HG03457 (cell line): ENCODE results near the gene ASRGL1.
"Not testable (repeated sequence)": the region's sequence is repeated elsewhere in the genome, so short reads cannot be mapped to it uniquely, and the experiment has no call there.

ENCODE experiments used
- ATAC-seq: cut with Tn5 transposase; IDR thresholded peaks from one replicate; pipeline ENCODE4 v1.9.1; 2021; ENCODE audit warnings: moderate number of reproducible peaks; ENCODE audit not compliant: unreplicated experiment

ASRGL1 gene

DNA sequence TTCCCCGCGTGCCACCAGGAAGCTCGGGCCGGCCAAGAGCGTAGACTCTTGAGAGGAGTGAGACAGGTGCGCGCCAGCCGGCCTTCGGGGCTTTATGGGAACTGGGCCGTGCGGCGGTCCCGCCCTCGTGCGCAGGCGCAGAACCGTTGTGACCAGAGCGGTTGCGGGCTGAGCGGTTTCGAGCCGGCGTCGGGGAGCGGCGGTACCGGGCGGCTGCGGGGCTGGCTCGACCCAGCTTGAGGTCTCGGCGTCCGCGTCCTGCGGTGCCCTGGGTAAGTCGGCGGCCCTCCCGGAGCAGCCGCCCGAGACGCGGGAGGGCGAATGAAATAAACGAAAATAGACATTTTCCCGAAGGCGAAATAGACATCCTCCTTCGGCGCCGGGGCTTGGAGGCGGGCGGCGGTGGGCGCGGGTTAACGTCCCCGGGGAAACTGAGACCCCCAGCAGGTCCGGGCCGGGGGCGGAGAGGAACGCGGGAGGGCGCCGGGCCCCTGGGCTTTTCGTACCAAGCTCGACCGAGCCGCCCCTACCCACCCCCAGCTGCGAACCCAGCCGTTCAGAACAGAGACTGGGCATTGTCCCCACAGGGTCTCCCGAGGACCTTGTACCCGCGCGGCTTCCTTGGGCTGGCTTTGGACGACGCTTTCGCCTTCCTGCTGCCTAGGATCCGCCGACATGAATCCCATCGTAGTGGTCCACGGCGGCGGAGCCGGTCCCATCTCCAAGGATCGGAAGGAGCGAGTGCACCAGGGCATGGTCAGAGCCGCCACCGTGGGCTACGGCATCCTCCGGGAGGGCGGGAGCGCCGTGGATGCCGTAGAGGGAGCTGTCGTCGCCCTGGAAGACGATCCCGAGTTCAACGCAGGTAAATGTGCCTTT is at the start of gene ASRGL1:
Gene ASRGL1, plus strand, starts transcription at position 146 of the 879 bp plus-strand sequence. Its CDS starts 530 bp downstream, at position 676.
- ATAC-seq = peak; percentile 71

DNA sequence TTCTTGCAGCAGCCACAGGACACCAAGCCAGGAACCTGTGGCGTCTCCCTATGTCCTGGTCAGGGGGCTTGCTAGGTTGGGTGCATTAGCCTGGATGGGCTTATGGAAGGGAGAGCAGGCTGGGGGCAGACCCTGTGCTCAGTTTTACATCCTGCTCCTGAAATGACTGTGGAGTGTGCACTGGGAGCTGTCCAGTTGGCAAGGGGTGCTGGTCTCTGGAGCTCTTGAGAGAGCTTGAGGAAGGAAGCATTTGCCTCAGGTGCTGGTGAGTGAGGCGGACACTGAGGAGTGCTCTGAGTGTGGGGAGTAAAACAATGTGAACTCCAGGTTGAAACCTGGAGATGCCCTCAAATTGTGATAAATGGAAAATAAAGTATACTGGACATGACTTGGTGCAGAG is 41.7 kb upstream of the ASRGL1 start:
- ATAC-seq = no peak

DNA sequence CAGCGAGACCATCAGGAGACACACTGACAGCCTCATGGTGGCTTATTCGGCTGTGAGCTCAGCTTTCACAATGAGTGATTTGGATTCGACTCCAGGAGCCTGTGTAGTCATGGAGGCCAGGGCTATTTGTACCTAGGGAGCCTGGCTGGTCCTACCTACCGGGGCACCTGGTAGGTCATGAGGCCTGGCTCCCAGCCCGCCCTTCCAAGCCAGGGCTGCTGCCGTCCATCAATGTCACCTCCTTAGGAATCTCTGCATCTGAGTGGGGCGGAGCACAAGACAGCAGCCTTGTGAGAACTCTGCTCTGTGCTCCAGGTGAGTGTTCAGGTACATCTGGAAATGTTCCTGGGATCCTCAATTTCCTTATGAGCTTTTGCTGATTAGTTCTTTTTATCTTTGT is 38.3 kb upstream of the ASRGL1 start, which contains the start of gene SCGB1D4:
Gene SCGB1D4, minus strand, starts transcription at position 101 of the 400 bp plus-strand sequence. Its CDS starts 65 bp downstream, at position 36.
- no peak for ATAC-seq

DNA sequence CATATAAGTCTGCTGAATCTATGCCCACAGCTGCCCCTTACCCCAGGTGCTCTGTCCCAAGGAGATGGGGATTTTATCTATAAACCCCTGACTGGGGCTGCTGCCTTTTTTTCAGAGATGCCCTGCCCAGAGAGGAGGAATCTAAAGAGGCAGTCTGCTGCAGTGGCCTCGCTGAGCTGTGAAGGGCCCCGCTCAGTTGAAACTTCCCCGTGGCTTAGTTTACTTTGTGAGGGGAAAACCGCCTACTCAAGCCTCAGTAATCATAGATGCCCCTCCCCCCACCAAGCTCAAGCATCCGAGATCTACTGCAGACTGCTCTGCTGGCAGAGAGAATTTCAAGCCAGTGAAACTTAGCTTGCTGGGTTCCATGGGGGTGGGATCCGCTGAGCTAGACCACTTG is 31.0 kb upstream of the ASRGL1 start:
- ATAC-seq = no peak

DNA sequence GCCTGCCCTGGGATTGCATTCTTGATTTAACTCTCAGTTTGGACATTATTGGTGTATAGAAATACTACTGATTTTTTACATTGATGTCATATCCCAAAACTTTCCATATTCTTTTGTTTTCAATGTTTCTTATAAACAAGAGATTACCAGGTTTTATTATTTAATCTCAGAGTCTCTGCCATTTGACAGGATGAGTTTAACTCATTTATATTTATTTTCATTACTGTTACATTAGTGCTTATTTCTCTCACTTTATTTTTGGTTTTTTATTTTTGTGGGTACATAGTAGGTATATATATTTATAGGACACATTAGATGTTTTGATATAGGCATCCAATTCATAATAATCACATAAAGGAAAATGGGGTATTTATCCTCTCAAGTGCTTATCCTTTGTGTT is 29.3 kb upstream of the ASRGL1 start:
- ATAC-seq = no peak

DNA sequence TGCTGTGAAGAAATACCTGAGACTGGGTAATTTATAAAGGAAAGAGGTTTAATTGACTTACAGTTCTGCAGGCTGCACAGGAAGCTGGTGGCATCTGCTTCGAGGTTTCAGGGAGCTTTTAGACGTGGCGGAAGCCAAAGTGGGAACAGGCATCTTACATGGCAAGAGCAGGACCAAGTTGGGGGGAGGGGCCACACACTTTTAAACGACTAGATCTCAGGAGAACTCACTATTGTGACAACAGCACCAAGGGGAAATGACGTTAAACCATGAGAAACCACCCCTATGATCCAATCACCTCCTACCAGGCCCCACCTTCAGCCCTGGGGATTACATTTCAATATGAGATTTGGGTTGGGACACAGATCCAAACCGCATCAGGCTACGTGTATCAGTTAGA is 27.3 kb upstream of the ASRGL1 start:
- ATAC-seq = no peak

DNA sequence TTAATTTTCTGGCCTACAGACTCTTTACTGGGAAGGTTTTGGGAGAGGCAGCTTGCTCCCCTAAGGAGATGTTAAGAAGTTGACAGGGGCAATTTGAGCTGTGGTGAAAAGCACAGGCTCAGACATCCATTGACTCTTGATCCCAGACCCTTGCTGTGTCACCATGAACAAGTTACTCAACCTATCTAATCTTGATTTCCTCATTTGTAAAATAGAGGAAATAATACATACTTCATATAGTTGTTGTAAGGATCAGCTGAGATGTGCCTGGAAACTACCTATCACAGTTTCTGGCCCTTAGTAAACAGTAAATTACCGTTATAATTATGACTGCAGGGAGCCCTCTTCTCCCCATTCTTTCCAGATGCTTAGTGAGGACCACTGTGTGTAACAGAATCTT is 21.8 kb upstream of the ASRGL1 start:
- ATAC-seq = no peak

DNA sequence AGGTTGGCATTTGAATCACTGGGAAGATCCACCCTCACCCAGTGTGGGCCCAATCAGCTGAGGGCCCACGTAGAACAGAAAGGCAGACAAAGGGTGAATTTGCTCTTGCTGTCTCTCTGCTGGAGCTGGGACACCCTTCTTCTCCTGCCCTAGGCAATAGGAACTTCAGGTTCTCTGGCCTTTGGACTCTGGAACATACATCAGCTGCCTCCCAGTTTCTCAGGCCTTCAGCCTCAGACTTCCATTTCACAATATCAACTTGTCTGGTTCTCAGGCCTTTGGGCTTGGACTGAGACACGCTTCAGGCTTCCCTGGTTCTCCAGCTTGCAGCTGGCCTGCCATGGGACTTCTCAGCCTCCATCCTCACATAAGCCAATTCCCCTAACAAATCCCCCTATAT is 14.7 kb upstream of the ASRGL1 start:
- no peak for ATAC-seq

DNA sequence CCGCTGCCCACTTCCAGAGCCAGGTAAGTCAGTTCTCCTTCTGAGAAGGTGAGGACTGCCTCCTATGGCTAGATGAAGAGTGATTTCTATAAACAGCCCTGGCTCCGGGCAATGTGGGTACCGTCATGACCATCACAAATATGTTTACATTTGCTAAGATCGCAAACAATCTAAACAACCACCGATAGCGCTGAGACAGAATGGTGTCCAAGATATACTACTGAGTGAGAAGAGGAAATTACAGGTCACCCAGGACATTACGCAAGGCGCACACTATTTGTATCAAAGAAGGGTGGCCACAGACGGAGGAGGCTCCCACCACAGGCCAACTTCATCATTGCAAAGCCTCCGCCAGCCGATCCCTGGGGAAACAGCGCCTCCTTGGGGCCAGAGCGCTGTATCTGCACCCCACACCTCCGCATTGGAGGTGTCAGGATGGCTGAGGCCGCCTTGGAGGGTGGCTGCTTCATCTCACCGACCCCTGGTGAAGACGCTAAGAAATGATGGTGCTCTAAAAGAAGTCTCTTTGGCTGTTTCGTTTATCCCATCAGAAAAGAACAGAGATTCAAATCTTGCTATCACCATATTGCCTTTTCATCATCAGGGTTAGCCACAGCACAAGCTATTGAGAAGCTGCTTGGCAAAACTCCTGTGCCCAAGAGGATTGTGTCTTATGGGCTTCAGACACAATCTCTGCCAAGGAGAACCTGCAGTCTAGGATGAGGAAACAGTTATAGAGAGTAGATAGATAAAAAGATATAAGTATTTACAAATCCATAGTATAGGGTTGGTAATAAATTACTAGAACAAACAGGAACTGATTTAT is 12.3 kb upstream of the ASRGL1 start:
- ATAC-seq = no peak

DNA sequence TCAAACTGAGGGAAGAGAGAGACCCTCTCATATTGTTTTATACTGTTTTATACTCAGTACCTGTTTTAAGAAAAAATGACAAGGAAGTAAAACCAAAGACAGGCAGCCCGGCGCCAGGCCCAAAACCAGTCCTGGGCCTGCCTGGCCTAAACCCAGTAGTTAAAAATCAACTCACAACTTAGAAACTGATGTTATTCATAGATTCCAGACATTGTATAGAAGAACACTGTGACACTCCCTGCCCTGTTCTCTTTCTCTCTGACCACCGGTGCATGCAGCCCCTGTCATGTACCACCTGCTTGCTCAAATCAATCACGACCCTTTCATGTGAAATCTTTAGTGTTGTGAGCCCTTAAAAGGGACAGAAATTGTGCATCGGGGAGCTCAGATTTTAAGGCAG is 11.5 kb upstream of the ASRGL1 start:
- not testable (repeated sequence) for ATAC-seq

DNA sequence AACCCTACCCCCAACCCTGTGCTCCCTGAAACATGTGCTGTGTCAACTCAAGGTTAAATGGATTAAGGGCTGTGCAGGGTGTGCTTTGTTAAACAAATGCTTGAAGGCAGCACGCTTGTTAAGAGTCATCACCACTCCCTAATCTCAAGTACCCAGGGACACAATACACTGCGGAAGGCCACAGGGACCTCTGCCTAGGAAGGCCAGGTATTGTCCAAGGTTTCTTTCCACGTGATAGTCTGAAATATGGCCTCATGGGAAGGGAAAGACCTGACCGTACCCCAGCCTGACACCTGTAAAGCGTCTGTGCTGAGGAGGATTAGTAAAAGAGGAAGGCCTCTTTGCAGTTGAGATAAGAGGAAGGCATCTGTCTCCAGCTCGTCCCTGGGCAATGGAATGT is 10.5 kb upstream of the ASRGL1 start:
- ATAC-seq = not testable (repeated sequence)

DNA sequence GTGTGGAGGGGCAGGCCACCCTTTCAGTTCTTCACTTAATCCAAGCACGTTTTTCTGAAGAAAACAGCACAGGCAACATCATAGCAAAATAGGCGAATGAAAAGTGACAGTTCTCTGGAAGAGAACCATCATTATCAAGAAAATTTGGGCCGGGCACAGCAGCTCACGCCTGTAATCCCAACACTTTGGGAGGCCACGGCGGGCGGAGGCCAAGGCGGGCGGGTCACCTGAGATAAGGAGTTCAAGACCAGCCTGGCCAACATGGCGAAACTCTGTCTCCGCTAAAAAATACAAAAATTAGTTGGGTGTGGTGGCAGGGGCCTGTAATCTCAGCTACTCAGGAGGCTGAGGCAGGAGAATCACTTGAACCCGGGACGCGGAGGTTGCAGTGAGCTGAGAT is 9.7 kb upstream of the ASRGL1 start:
- ATAC-seq = not testable (repeated sequence)

DNA sequence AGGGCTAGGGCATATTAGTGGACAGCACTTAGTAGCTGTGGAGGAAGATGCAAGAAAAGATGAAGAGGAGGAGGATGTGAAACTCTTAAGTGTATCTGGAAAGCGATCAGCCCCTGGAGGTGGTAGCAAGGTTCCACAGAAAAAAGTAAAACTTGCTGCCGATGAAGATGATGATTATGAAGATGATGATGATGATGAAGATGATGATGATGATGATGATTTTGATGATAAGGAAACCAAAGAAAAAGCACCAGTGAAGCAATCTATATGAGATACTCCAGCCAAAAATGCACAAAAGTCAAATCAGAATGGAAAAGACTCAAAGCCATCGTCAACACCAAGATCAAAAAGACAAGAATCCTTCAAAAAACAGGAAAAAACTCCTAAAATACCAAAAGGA is 6.0 kb upstream of the ASRGL1 start:
- not testable (repeated sequence) for ATAC-seq

DNA sequence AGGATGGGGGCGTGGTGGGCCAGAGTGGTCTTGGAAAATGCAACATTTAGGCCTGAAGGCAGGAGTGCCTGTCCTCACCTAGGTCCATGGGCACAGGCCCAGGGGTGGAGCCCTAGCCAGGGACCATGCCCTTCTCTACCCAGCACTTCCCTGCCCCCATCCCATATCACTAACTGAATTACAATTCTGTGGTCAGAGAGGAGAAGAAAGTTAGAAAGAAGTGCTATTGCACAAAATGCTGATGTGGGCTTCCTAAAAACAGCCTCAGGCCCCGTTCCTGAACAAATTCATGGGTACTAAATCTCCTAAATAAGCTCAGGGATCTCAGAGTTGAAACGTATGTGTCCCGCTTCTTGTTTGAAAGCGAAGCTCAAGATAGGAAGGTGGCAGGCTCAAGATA is 3.5 kb upstream of the ASRGL1 start:
- ATAC-seq = no peak

DNA sequence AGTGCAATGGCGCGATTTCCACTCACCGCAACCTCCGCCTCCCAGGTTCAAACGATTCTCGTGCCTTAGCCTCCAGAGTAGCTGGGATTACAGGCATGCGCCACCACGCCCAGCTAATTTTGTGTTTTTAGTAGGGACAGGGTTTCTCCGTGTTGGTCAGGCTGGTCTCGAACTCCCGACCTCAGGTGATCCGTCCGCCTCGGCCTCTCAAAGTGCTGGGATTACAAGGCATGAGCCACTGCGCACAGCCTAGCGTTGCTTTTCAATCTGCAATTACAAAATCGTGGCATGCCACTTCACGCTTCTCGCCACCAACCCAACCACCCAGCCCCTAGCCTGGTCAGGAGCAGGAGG is 322 bp upstream of the ASRGL1 start:
- ATAC-seq = not testable (repeated sequence)

DNA sequence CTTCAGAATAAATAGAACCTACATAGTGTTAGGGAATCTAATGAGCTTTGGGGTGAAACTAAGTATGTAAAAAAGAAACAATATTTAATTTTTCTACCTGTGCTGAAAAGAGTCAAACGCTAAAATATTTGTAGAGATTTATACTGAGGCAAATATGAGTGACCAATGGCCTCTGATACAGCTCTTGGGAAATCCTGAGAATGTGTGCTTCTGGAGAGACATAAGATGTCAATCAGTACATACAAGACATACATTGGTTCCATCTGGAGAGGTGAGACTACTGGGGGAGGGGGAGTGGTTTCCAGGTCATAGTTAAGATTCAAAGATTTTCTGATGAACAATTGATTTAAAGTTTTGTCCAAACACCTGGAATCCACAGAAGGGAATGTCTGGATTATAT is 970 bp downstream of the ASRGL1 start:
- no peak for ATAC-seq

DNA sequence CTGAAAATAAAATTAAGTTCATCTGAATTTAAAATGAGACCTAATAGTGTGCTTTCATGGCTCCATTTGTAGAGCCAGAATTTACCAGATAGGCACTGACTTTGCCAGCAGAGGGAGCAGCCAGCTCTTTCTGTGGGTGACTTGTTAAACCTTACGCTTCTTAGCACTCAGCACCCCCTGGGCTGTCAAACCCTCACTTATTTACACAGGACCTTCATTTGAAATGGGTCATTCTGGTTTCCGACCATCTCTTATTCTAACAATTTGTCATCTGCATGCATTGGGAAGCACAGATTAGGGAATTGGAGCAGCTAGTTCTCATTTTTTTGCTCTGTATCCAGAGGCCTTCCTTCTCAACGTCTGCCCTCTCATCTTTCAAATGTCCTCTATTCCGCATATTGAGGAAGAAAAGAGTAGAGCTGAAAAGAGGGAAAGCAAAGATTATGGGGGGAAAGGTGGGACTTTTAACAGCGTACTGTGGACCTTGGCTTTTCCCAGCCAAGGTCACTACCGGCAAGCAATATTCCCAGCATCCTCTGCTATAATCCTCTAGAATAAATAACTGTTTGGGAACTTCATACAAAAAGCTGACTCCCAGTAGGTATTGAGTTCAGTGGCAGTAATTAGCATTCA is 3.1 kb downstream of the ASRGL1 start:
- ATAC-seq = no peak

DNA sequence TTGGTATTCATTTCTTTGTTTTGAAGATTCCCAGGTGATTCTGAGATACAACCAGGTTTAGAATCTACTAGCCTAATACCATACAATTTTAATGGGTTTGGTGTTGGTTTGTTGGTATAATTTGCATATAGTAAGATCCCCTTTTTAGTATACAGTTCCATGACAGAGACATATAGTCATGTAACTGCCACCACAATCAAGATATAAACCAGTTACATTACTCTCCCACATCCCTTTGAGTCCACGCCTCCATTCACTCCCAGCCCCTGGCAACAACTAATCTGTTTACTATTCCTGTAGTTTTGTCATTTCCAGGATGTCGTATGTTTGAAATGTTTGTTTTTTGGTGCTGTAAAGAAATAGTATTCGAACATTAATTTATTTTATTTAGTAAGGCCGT is 4.3 kb downstream of the ASRGL1 start:
- ATAC-seq = no peak

DNA sequence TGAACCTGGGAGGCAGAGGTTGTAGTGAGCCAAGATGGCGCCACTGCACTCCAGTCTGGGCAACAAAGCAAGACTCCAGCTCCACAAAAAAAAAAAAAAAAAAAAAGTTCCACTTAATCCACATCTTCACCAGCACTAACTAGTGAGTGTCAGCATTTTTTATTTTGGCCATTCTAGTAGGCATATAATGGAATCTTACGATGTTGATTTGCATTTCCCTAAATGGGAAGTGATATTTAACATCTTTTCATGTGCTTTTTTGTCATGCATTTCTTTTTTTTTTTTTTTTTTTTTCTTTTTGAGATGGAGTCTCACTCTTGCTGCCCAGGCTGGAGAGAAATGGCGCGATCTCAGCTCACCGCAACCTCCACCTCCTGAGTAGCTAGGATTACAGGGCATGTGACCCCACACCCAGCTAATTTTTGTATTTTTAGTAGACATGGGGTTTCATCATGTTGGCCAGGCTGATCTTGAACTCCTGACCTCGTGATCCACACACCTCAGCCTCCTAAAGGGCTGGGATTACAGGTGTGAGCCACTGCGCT is 6.5 kb downstream of the ASRGL1 start:
- not testable (repeated sequence) for ATAC-seq

DNA sequence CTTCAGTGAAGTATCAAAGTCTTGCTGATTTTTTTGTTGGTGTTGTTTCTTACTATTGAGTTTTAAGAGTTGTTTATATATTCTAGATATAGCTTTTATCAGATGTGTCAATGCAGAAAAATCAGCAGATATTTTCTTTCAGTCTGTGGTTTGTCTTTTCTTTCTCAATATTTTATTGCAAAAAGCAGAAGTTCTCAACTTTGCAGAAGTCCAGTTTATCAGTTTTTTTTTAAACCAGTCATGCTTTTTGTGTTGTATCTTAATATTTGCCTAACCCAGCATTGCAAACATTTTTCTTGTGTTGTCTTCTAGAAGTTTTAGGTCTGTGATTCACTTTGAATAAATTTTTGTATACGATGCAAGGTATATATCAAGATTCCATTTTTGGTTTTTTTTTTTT is 7.0 kb downstream of the ASRGL1 start:
- ATAC-seq = no peak

DNA sequence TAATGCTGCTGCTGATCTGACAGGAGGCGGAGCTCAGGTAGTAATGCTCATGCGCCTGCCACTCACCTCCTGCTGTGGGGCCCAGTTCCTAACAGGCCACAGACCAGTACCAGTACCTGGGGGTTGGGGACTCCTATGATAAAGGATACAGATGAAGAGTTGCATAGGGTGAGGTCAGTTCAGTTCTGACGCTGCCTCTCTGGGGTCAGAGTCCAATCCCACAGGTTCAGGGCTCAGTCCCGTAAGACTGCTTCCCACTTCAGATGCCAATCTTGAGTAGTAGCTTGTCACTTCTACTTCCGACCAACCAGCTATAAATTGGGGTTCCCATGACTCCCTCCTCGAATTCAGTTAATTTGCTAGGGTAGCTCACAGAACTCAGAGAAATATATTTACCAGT is 8.6 kb downstream of the ASRGL1 start:
- no peak for ATAC-seq
